ENCODE data around the gene SPSB2. TPM values are rescaled to one million over a fixed set of nuclear protein-coding genes. Genes with fewer than 3 reads are reported as not detected.

Gene SPSB2
- polyA plus RNA-seq, 1 of the 3 experiments (the other 2 are of a cell fraction) = 16.9 TPM

DNA sequence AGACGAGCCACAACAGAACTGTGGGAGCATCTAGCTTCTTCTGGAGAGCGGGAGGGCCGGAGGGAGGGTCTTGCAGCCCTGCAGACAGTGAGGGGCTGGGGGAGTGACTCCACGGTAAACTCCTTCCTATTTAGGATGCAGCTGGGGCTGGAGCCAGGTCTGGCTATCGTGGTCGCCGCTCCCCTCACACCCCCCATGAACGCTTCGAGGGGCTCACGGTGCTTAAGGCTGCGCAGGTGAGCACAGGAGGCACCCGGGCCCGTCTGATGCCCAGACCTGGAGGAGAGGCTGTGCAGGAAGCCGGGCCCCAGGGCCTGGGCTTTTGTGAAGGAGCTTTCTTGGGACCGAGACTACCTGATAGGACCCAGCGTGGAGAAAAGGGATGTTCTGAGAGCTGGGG is 36.3 kb downstream of the SPSB2 start (continued):
- TF ChIP-seq, protein P1, sequence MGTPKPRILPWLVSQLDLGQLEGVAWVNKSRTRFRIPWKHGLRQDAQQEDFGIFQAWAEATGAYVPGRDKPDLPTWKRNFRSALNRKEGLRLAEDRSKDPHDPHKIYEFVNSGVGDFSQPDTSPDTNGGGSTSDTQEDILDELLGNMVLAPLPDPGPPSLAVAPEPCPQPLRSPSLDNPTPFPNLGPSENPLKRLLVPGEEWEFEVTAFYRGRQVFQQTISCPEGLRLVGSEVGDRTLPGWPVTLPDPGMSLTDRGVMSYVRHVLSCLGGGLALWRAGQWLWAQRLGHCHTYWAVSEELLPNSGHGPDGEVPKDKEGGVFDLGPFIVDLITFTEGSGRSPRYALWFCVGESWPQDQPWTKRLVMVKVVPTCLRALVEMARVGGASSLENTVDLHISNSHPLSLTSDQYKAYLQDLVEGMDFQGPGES (IDR thresholded peaks at IDR 0.05; ENCODE audit: low read depth, low read length) = no peak
- TF ChIP-seq POLR2AphosphoS5 (IDR thresholded peaks at IDR 0.05; ENCODE audit: low read depth, low read length) = no peak

DNA sequence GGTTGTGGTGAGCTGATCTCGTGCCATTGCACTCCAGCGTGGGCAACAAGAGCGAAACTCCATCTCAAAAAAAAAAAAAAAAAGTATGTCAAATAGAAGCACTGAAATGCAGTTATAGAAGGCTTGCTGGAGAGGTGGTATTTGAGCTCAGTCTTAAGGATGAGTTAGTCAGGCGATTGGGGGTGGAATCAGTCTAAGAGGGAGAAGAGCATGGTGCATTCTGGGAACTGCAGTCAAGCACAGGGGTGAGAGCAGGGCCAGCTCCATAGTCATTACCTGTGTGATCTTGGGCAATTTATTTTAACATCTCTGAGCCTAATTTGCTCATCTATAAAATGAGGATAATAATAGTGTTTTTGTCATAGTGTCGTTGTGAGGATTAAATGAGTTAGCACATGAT is 38.2 kb downstream of the SPSB2 start:
- no peak overlapping the region for H3K9ac ChIP-seq
- TF ChIP-seq RAD21 (IDR thresholded peaks at IDR 0.05; ENCODE audit: low read length) (no peak), RFX5 (IDR thresholded peaks at IDR 0.05; ENCODE audit: low read length) (no peak), JUND (IDR thresholded peaks at IDR 0.05) (no peak), YY1 (IDR thresholded peaks at IDR 0.05; ENCODE audit: low read depth) (no peak), NRF1 (IDR thresholded peaks at IDR 0.05; ENCODE audit: low read depth, low read length) (no peak), EP300 (IDR thresholded peaks at IDR 0.05; ENCODE audit: borderline replicate concordance in 1 of 2, low read depth in 1 of 2, low read length in 1 of 2) (no peak), TEAD4 (IDR thresholded peaks at IDR 0.05; ENCODE audit: borderline replicate concordance, insufficient read depth) (no peak), SIN3A (IDR thresholded peaks at IDR 0.05; ENCODE audit: borderline replicate concordance, low read depth, low read length) (no peak), RCOR1 (IDR thresholded peaks at IDR 0.05; ENCODE audit: low read length) (no peak), TAF1 (IDR thresholded peaks at IDR 0.05; ENCODE audit: borderline replicate concordance, low read depth, low read length) (no peak), TCF12 (IDR thresholded peaks at IDR 0.05) (no peak), EZH2phosphoT487 (IDR thresholded peaks at IDR 0.05; ENCODE audit: borderline replicate concordance, low read depth) (no peak), POLR2AphosphoS5 (IDR thresholded peaks at IDR 0.05; ENCODE audit: low read depth, low read length) (no peak), FOXJ3 (CRISPR knock-in tag; IDR thresholded peaks at IDR 0.05) (no peak)
- TF ChIP-seq, protein P2, sequence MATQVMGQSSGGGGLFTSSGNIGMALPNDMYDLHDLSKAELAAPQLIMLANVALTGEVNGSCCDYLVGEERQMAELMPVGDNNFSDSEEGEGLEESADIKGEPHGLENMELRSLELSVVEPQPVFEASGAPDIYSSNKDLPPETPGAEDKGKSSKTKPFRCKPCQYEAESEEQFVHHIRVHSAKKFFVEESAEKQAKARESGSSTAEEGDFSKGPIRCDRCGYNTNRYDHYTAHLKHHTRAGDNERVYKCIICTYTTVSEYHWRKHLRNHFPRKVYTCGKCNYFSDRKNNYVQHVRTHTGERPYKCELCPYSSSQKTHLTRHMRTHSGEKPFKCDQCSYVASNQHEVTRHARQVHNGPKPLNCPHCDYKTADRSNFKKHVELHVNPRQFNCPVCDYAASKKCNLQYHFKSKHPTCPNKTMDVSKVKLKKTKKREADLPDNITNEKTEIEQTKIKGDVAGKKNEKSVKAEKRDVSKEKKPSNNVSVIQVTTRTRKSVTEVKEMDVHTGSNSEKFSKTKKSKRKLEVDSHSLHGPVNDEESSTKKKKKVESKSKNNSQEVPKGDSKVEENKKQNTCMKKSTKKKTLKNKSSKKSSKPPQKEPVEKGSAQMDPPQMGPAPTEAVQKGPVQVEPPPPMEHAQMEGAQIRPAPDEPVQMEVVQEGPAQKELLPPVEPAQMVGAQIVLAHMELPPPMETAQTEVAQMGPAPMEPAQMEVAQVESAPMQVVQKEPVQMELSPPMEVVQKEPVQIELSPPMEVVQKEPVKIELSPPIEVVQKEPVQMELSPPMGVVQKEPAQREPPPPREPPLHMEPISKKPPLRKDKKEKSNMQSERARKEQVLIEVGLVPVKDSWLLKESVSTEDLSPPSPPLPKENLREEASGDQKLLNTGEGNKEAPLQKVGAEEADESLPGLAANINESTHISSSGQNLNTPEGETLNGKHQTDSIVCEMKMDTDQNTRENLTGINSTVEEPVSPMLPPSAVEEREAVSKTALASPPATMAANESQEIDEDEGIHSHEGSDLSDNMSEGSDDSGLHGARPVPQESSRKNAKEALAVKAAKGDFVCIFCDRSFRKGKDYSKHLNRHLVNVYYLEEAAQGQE (IDR thresholded peaks at IDR 0.05; ENCODE audit: low read depth, low read length) = no peak
- TF ChIP-seq, protein P3, sequence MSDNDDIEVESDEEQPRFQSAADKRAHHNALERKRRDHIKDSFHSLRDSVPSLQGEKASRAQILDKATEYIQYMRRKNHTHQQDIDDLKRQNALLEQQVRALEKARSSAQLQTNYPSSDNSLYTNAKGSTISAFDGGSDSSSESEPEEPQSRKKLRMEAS (IDR thresholded peaks at IDR 0.05; ENCODE audit: low read depth) = no peak
- TF ChIP-seq, protein P4, sequence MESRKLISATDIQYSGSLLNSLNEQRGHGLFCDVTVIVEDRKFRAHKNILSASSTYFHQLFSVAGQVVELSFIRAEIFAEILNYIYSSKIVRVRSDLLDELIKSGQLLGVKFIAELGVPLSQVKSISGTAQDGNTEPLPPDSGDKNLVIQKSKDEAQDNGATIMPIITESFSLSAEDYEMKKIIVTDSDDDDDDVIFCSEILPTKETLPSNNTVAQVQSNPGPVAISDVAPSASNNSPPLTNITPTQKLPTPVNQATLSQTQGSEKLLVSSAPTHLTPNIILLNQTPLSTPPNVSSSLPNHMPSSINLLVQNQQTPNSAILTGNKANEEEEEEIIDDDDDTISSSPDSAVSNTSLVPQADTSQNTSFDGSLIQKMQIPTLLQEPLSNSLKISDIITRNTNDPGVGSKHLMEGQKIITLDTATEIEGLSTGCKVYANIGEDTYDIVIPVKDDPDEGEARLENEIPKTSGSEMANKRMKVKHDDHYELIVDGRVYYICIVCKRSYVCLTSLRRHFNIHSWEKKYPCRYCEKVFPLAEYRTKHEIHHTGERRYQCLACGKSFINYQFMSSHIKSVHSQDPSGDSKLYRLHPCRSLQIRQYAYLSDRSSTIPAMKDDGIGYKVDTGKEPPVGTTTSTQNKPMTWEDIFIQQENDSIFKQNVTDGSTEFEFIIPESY (IDR thresholded peaks at IDR 0.05; ENCODE audit: borderline replicate concordance, low read depth) = no peak
- TF ChIP-seq, protein P5, sequence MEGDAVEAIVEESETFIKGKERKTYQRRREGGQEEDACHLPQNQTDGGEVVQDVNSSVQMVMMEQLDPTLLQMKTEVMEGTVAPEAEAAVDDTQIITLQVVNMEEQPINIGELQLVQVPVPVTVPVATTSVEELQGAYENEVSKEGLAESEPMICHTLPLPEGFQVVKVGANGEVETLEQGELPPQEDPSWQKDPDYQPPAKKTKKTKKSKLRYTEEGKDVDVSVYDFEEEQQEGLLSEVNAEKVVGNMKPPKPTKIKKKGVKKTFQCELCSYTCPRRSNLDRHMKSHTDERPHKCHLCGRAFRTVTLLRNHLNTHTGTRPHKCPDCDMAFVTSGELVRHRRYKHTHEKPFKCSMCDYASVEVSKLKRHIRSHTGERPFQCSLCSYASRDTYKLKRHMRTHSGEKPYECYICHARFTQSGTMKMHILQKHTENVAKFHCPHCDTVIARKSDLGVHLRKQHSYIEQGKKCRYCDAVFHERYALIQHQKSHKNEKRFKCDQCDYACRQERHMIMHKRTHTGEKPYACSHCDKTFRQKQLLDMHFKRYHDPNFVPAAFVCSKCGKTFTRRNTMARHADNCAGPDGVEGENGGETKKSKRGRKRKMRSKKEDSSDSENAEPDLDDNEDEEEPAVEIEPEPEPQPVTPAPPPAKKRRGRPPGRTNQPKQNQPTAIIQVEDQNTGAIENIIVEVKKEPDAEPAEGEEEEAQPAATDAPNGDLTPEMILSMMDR (IDR thresholded peaks at IDR 0.05) = no peak
- TF ChIP-seq, protein P6, sequence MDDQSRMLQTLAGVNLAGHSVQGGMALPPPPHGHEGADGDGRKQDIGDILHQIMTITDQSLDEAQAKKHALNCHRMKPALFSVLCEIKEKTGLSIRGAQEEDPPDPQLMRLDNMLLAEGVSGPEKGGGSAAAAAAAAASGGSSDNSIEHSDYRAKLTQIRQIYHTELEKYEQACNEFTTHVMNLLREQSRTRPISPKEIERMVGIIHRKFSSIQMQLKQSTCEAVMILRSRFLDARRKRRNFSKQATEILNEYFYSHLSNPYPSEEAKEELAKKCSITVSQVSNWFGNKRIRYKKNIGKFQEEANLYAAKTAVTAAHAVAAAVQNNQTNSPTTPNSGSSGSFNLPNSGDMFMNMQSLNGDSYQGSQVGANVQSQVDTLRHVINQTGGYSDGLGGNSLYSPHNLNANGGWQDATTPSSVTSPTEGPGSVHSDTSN (IDR thresholded peaks at IDR 0.05) = no peak
- TF ChIP-seq, protein P7, sequence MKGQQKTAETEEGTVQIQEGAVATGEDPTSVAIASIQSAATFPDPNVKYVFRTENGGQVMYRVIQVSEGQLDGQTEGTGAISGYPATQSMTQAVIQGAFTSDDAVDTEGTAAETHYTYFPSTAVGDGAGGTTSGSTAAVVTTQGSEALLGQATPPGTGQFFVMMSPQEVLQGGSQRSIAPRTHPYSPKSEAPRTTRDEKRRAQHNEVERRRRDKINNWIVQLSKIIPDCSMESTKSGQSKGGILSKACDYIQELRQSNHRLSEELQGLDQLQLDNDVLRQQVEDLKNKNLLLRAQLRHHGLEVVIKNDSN (IDR thresholded peaks at IDR 0.05; ENCODE audit: borderline replicate concordance, low read depth) = no peak
- 89% methylated on average over 5 of the region's 5 CpGs for WGBS (ENCODE audit: low lambda C conversion rate)
- H3K36me3 ChIP-seq (replicated peaks in 1 of 2; ENCODE audit: control insufficient read depth in 1 of 2, insufficient read depth in 2 of 2, low read length in 1 of 2) = peaks cover 40 to 74% of the 10 kb centered on the region in 2 experiments
- no peak overlapping the region for H3K4me2 ChIP-seq
- H3K4me3 ChIP-seq (ENCODE audit: low read depth in 2 of 2, low read length in 1 of 2) = no peak overlapping the region
- H3K9me3 ChIP-seq = no peaks in the 10 kb centered on the region
- no peaks in the 10 kb centered on the region for H3F3A ChIP-seq (replicated peaks; ENCODE audit: insufficient read depth)
- no peak for DNase-seq
- H3K27ac ChIP-seq (ENCODE audit: low read depth in 2 of 2, low read length in 1 of 2) = no peak overlapping the region
- peaks cover 12% of the 10 kb centered on the region for H3K79me2 ChIP-seq (ENCODE audit: insufficient read depth)
- ChIA-PET CTCF (interaction anchor here (0.9 to 14.1 kb wide), 11 partner anchors 11 to 267 kb away, joined by 3 to 225 read pairs (median 6); partner anchors contain the start of genes CDCA3, GNB3, GPR162 and MLF2), POLR2A (interaction anchor here (0.6 to 1.4 kb wide), 3 partner anchors 18 to 646 kb away, joined by 3 read pairs; partner anchors contain the start of gene MLF2)
- H2AFZ ChIP-seq (ENCODE audit: low read depth) = no peak overlapping the region
- H4K20me1 ChIP-seq (ENCODE audit: insufficient read depth) = 0 out of 2 replicates have a peak, but pooled peaks cover 11% of the 10 kb centered on the region
- no peaks in the 10 kb centered on the region for H3K27me3 ChIP-seq (ENCODE audit: insufficient read depth)
- H3K9me2 ChIP-seq = no peaks in the 10 kb centered on the region
- H3K4me1 ChIP-seq (ENCODE audit: control insufficient read depth in 1 of 2, insufficient read depth in 2 of 2, low read depth in 1 of 2, low read length in 1 of 2) = peaks cover 0 to 7% of the 10 kb centered on the region in 2 experiments; a peak in 1 of 4 replicates

All from SK-N-SH (cell line).